Measurements from ENCODE around the gene KNCN. TPM values are rescaled to one million over a fixed set of nuclear protein-coding genes. Genes with fewer than 3 reads are reported as not detected.

KNCN gene
- total RNA-seq, 1 experiment from 2014 or later: not detected

DNA sequence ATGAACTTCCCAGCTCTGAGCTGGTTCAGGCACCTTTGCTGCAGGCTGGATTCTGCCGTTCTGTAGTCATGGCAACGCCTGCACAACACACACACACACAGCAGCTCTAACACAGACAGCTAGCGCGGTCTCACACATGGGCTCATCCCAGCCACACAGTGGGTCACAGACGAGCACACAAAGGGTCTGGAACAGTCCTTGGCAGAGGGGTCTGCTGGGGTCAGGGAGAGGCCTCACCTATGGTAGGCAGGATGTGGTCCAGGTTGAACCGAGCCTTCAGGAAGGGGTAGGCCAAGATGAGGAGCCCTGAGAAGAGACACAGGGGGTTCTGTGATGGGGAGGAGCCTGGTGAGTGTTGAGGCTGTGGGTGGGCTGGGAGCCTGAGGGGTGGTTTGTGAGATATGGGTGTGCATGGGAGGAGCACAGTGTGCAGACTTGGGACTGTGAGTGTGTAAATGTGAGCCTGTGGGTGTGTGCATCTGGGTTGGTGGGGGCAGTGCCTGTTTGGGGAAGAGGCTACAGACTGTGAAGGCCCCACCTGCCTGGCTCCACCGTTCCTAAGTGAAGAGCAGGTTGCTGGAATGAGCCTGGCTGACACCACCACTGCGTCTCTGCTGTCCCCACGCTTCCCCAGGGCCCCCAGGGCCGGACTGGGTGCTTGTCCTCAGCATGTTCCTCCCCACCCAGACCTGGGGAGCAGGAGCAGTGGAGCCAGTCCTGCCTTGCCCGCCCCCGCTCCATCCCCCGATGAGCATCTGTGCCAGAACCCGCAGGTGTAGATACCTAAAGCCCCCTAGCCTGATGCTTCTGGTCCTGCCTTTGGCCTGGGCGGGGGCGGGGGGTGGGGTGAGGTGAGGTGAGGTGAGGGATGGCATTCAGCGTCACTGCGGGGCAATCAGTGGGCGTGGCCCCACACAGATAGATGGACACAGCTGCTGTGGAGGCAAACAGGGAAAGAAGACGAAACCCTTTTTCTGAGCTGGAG lies 1.5 kb downstream of the KNCN start (continued):
- TF ChIP-seq ZNF423 (CRISPR knock-in tag; IDR thresholded peaks at IDR 0.05): no peak

GRCh38 chr1:46547481-46548383 lies 3.7 kb downstream of the KNCN start:
- peaks cover 47% of the 10 kb centered on the region for H3K27me3 Mint-ChIP-seq (ENCODE audit: low read depth)
- no peaks in the 10 kb centered on the region for H3K36me3 Mint-ChIP-seq
- TF ChIP-seq SMAD4 (CRISPR knock-in tag; IDR thresholded peaks at IDR 0.05): no peak
- 0 out of 2 replicates have a peak, but pooled peaks have one; percentile 25 for TF ChIP-seq CTCF (IDR thresholded peaks at IDR 0.05)
- no peak overlapping the region for H3K27ac Mint-ChIP-seq
- DNase-seq (ENCODE audit: low spot score) (no peak), ATAC-seq (peak; percentile 44)
- H3K4me3 Mint-ChIP-seq: no peak overlapping the region
- H3K4me1 Mint-ChIP-seq: peaks cover 34% of the 10 kb centered on the region
- POLR2A ChIA-PET: interaction anchor here (2.0 kb wide), 1 partner anchor 14 kb away, joined by 5 read pairs; no protein-coding TSS in a partner anchor
- CTCF ChIA-PET: interaction anchor here (0.8 to 13.7 kb wide), 16 partner anchors 8 to 141 kb away, joined by 3 to 190 read pairs (median 5); partner anchors contain the start of gene MKNK1
- no peaks in the 10 kb centered on the region for H3K9me3 Mint-ChIP-seq

DNA sequence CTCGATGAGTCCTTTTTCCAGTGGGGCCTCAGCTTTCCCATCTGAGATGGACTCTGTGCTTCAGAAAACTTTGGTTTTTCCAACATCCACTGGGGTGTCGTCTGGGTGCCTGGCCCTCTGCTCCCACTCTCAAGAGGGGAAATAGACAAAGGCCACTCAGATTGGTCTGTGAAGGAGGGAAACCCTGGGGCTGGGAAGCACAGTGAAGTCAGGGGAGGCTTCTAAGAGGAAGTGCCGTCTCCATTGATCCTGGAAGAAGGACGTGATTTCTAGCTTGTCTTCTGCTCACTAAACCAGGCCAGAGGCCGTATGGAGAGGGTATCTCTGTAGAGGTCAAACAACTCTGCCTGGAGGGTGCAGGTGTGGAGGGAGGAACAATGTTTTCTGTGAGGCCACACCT lies 5.2 kb downstream of the KNCN start:
- ATAC-seq (no peak), DNase-seq (ENCODE audit: low spot score) (no peak)
- Mint-ChIP-seq H3K27ac (no peak overlapping the region), H3K9me3 (no peaks in the 10 kb centered on the region), H3K4me1 (peaks cover 32% of the 10 kb centered on the region), H3K4me3 (no peak overlapping the region), H3K27me3 (ENCODE audit: low read depth) (peaks cover 62% of the 10 kb centered on the region), H3K36me3 (no peaks in the 10 kb centered on the region)
- no peak for TF ChIP-seq NR3C1 (CRISPR knock-in tag; conservative IDR thresholded peaks at IDR 0.05; ENCODE audit: low read depth)
- POLR2A ChIA-PET: interaction anchor here (2.0 kb wide), 1 partner anchor 13 kb away, joined by 5 read pairs; no protein-coding TSS in a partner anchor
- CTCF ChIA-PET: interaction anchor here (1.4 to 13.7 kb wide), 5 partner anchors 15 to 104 kb away, joined by 4 to 190 read pairs (median 23); partner anchors contain the start of gene MKNK1

GRCh38 chr1:46545784-46546183 lies 5.7 kb downstream of the KNCN start:
- CTCF ChIA-PET: interaction anchor here (1.1 to 13.7 kb wide), 6 partner anchors 15 to 104 kb away, joined by 3 to 190 read pairs (median 16); partner anchors contain the start of gene MKNK1
- DNase-seq (ENCODE audit: low spot score): no peak

More at GRCh38 chr1:46545784-46546183, 5.7 kb downstream of the KNCN start:
- TF ChIP-seq, protein P1, sequence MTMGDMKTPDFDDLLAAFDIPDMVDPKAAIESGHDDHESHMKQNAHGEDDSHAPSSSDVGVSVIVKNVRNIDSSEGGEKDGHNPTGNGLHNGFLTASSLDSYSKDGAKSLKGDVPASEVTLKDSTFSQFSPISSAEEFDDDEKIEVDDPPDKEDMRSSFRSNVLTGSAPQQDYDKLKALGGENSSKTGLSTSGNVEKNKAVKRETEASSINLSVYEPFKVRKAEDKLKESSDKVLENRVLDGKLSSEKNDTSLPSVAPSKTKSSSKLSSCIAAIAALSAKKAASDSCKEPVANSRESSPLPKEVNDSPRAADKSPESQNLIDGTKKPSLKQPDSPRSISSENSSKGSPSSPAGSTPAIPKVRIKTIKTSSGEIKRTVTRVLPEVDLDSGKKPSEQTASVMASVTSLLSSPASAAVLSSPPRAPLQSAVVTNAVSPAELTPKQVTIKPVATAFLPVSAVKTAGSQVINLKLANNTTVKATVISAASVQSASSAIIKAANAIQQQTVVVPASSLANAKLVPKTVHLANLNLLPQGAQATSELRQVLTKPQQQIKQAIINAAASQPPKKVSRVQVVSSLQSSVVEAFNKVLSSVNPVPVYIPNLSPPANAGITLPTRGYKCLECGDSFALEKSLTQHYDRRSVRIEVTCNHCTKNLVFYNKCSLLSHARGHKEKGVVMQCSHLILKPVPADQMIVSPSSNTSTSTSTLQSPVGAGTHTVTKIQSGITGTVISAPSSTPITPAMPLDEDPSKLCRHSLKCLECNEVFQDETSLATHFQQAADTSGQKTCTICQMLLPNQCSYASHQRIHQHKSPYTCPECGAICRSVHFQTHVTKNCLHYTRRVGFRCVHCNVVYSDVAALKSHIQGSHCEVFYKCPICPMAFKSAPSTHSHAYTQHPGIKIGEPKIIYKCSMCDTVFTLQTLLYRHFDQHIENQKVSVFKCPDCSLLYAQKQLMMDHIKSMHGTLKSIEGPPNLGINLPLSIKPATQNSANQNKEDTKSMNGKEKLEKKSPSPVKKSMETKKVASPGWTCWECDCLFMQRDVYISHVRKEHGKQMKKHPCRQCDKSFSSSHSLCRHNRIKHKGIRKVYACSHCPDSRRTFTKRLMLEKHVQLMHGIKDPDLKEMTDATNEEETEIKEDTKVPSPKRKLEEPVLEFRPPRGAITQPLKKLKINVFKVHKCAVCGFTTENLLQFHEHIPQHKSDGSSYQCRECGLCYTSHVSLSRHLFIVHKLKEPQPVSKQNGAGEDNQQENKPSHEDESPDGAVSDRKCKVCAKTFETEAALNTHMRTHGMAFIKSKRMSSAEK (CRISPR knock-in tag; IDR thresholded peaks at IDR 0.05; ENCODE audit: borderline replicate concordance): no peak
- no peak for TF ChIP-seq ZNF671 (CRISPR knock-in tag; IDR thresholded peaks at IDR 0.05)
- TF ChIP-seq CREM (CRISPR knock-in tag; IDR thresholded peaks at IDR 0.05): no peak
- TF ChIP-seq JUN (CRISPR knock-in tag; IDR thresholded peaks at IDR 0.05): no peak
- TF ChIP-seq NR2C2 (CRISPR knock-in tag; IDR thresholded peaks at IDR 0.05): no peak
- no peak for TF ChIP-seq FOXP1 (CRISPR knock-in tag; IDR thresholded peaks at IDR 0.05; ENCODE audit: borderline replicate concordance)
- no peak for TF ChIP-seq KAT7 (CRISPR knock-in tag; IDR thresholded peaks at IDR 0.05; ENCODE audit: borderline replicate concordance)
- no peak for TF ChIP-seq ZBTB21 (CRISPR knock-in tag; IDR thresholded peaks at IDR 0.05; ENCODE audit: borderline replicate concordance)
- no peak for TF ChIP-seq NFE2L1 (CRISPR knock-in tag; IDR thresholded peaks at IDR 0.05)
- TF ChIP-seq ZNF396 (CRISPR knock-in tag; IDR thresholded peaks at IDR 0.05; ENCODE audit: borderline replicate concordance): no peak
- no peak for TF ChIP-seq ELF4 (CRISPR knock-in tag; IDR thresholded peaks at IDR 0.05; ENCODE audit: low read depth)
- no peak for TF ChIP-seq GTF2I (CRISPR knock-in tag; conservative IDR thresholded peaks at IDR 0.05)
- no peak for TF ChIP-seq RELA (CRISPR knock-in tag; IDR thresholded peaks at IDR 0.05; ENCODE audit: borderline replicate concordance)
- no peak for TF ChIP-seq ZNF317 (CRISPR knock-in tag; IDR thresholded peaks at IDR 0.05; ENCODE audit: borderline replicate concordance, low read depth)
- TF ChIP-seq ZNF425 (CRISPR knock-in tag; conservative IDR thresholded peaks at IDR 0.05): no peak
- POLR2A ChIA-PET: no interaction called here
- Mint-ChIP-seq H3K4me3 (no peak overlapping the region), H3K27me3 (ENCODE audit: low read depth) (peaks cover 66% of the 10 kb centered on the region), H3K36me3 (no peaks in the 10 kb centered on the region), H3K4me1 (peaks cover 28% of the 10 kb centered on the region), H3K27ac (no peak overlapping the region), H3K9me3 (no peaks in the 10 kb centered on the region)
- no peak for ATAC-seq

Measured in WTC11 (cell line).